ENCODE measurements around the gene HSP90AA1.
"Not testable (repeated sequence)": the region's sequence is repeated elsewhere in the genome, so short reads cannot be mapped to it uniquely, and the experiment has no call there.

Gene HSP90AA1

GRCh38 chr14:102086972-102087761, at the start of gene HSP90AA1:
Gene HSP90AA1 (minus strand): TSS chr14:102087044. CDS start chr14:102086378, 666 bp downstream.
- peak; percentile 94 to 96 for DNase-seq (ENCODE audit: low read depth in 2 of 2)

DNA sequence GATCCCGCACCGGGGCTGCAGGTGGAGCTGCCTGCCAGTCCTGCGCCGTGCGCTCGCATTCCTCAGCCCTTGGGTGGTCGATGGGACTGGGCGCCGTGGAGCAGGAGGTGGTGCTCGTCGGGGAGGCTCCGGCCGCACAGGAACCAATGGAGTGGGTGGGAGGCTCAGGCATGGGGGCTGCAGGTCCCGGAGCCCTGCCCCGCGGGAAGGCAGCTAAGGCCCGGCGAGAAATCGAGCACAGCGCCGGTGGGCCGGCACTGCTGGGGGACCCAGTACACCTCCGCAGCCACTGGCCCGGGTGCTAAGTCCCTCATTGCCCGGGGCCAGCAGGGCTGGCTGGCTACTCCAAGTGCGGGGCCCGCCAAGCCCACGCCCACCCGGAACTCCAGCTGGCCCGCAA, 48.6 kb upstream of the HSP90AA1 start:
- DNase-seq (ENCODE audit: low read depth in 2 of 2): not testable (repeated sequence)

GRCh38 chr14:102134719-102135118, 47.9 kb upstream of the HSP90AA1 start:
- DNase-seq (ENCODE audit: low read depth in 2 of 2): not testable (repeated sequence)

- not testable (repeated sequence) for DNase-seq (ENCODE audit: low read depth in 2 of 2)
Measured at GRCh38 chr14:102134021-102134420, 47.2 kb upstream of the HSP90AA1 start.

- DNase-seq (ENCODE audit: low read depth in 2 of 2): no peak
Measured at GRCh38 chr14:102131741-102132140, 44.9 kb upstream of the HSP90AA1 start.

- DNase-seq (ENCODE audit: low read depth in 2 of 2): no peak
Measured at GRCh38 chr14:102126807-102127455, 40.1 kb upstream of the HSP90AA1 start.

GRCh38 chr14:102125546-102125945, 38.7 kb upstream of the HSP90AA1 start:
- no peak for DNase-seq (ENCODE audit: low read depth in 2 of 2)

DNA sequence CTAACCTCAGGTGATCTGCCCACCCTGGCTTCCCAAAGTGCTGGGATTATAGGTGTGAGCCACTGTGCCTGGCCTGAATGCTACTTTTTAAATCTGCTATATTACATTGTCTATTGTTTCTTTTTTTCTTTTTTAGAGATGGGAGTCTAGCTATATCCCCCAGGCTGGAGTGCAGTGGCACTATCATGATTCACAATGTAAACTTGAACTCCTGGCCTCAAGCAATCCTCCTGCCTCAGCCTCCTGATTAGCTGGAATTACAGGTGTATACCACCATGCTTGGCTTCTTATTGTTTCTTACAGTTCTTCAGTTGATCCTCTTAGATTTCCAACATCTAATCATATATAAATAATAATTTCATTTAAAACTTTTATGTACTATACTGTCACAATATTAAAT, 37.6 kb upstream of the HSP90AA1 start:
- no peak for DNase-seq (ENCODE audit: low read depth in 2 of 2)

DNA sequence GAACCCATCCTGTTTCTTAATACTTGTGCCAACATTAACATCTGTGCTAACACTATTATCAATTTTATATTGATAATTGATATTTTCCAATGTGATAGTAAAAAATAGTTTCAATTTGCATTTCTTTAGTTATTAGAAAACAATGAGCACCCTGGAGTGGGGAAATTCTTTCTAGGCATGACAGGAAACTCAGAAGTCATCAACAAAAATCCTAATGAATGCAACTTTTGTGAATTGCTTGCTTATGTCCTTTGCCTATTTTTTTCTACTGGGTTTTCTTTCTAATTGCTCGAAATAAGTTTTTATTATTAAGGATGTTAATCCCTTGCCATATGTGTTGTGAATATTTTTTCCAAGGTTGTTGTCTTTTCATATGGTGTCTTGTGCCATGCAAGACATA, 34.7 kb upstream of the HSP90AA1 start:
- no peak for DNase-seq (ENCODE audit: low read depth in 2 of 2)

DNA sequence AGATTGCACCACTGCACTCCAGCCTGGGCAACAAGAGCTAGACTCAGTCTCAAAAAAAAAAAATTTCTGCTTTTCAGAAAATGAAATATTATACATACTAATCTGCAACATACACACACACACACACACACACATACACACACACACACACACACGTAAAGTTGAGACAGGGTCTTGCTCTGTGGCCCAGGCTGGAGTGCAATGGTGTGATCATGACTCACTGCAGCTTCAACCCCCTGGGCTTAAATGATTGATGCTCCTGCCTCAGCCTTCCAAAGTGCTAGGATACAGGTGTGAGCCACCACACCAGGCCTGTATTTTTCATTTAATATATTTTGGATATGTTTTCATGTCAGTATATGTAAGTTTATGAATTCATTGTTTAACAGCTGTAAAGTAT, 34.0 kb upstream of the HSP90AA1 start:
- no peak for DNase-seq (ENCODE audit: low read depth in 2 of 2)

GRCh38 chr14:102117852-102118251, 31.0 kb upstream of the HSP90AA1 start:
- DNase-seq (ENCODE audit: low read depth in 2 of 2): no peak

- DNase-seq (ENCODE audit: low read depth in 2 of 2): no peak
Measured at GRCh38 chr14:102116361-102117180, 29.7 kb upstream of the HSP90AA1 start.

DNA sequence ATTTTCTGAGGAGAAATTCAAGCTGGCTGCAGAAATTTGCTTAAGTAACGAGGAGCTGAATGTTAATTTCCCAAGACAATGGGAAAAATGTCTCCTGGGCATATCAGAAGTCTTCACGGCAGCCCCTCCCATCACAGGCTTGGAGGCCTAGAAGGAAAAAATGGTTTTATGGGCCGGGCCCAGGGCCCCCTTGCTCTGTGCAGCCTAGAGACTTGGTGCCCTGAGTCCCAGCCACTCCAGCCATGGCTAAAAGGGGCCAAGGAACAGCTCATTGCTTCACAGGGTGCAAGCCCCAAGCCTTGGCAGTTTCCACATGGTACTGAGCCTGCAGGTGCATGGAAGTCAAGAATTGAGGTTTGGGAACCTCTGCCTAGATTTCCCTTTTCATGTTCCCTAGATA, 24.3 kb upstream of the HSP90AA1 start:
- no peak for DNase-seq (ENCODE audit: low read depth in 2 of 2)

DNA sequence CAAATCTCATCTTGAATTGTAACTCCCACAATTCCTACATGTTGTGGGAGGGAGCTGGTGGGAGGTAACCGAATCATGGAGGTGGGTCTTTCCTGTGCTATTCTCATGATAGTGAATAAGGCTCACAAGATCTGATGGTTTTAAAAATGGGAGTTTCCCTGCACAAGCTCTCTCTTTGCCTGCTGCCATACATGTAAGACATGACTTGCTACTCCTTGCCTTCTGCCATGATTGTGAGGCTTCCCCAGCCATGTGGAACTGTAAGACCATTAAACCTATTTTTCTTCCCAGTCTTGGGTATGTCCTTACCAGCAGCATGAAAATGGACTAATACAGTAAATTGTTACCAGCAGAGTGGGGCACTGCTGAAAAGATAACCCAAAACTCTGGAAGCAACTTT, 22.5 kb upstream of the HSP90AA1 start:
- DNase-seq (ENCODE audit: low read depth in 2 of 2): not testable (repeated sequence)

- no peak for DNase-seq (ENCODE audit: low read depth in 2 of 2)
Measured at GRCh38 chr14:102105369-102105768, 18.5 kb upstream of the HSP90AA1 start.

DNA sequence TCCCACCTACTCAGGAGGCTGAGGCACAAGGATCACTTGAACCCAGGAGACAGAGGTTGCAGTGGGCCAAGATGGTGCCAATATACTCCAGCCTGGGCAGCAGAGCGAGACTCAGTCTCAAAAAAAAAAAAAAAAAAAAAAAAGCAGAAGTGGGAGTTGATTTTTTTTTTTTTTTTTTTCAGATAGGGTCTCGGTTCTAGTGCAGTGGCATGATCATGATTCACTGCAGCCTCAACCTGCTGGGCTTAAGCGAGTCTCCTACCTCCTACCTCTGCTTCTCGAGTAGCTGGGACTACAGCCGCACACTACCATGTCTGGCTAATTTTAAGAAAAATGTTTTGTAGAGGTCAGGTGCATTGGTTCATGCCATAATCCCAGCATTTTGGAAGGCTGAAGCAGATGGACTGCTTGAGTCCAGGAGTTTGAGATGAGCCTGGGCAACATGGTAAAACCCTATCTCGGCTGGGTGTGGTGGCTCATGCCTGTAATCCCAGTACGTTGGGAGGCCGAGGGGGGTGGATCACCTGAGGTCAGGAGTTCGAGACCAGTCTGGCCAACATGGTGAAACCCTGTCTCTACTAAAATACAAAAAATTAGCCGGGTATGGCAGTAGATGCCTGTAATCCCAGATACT, 16.3 kb upstream of the HSP90AA1 start:
- no peak for DNase-seq (ENCODE audit: low read depth in 2 of 2)

DNA sequence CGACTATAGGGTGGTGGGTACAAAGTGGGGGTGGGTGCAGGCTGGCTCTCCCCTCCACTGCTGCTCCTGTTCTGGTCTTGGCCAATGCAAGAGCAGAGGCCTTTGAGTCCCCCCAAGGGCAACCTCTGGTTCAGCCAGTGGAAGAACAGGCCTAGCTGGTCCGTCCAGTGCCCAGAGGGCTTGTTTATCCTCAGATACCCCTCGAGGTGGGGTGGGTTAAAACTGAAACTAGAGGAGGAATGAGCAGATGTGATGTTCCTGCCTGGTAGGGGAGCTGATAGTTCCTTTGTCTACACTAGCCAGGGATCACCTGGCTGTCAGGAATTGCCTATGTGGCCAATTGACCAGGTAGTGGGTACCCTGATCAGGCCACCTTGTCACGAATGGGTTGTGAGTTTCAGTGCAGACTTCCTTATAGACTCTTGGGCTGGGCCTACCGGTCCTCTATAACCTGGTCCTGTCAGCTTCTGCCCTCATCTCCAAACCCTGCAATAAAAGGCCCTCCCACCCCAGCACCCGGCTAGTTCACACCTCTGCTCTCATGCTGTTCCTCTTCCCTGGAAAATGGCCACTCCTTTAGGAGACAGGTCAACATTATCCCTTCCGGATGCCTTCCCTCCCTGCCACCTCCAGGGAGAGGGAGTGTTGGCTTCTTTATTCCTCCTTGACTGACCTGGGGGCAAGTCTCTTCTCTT, 10.7 kb upstream of the HSP90AA1 start:
- no peak for DNase-seq (ENCODE audit: low read depth in 2 of 2)

- DNase-seq (ENCODE audit: low read depth in 2 of 2): peak; percentile 50 to 52
Measured at GRCh38 chr14:102096569-102097188, 9.8 kb upstream of the HSP90AA1 start.

GRCh38 chr14:102095871-102096568, 9.2 kb upstream of the HSP90AA1 start:
- DNase-seq (ENCODE audit: low read depth in 2 of 2): no peak

- DNase-seq (ENCODE audit: low read depth in 2 of 2): no peak
Measured at GRCh38 chr14:102095231-102095870, 8.5 kb upstream of the HSP90AA1 start.

All from stimulated activated CD8-positive, alpha-beta memory T cell treated with anti-CD3 and anti-CD28 coated beads, Interleukin-2, amount 100 ng/mL, for 1 hour (primary cell).